NCI-H1048 (cell line): ENCODE data around the gene EEF2KMT.
A peak's percentile ranks its signal among the peaks of the same experiment; 100 is the strongest.
"Not testable (repeated sequence)": the region's sequence is repeated elsewhere in the genome, so short reads cannot be mapped to it uniquely, and the experiment has no call there.

Source experiments
- DNase-seq: peaks from one replicate; lab custom pipeline; 2025; lab: John Stamatoyannopoulos, UW

EEF2KMT gene

DNA sequence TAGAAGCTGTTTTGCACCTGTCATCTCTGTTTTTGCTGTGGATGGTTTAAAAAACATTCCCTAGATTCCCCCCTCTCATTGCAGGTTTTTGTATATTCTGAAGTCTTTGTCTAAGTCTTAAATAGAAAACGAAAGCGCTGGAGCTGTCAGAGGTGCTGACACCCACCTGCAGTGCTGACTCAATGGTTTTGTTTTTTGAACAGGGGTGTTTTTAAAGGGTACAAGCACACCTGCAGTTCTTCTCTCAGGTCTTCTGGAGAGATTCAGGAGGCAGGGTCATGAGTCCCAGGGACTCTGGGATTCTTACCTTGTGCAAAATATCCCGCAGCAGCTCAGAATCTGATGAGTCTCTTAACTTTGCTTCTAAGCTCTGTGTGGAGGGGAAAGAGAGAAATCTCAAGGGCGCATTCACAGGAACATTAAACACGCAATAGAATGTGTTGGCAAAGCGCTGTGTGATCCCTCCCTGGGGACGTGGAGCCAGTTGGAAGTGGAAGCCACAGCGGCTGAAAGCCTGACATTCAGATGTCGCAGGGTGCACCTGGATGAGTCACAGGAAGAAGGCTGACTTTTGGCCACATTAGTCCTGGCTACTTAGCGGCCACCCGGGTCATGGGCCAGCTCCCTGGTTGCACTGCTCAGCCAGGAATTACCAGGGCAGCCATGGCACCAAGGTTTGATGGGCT, 2.3 kb downstream of the EEF2KMT start:
- DNase-seq, result not testable (repeated sequence)

DNA sequence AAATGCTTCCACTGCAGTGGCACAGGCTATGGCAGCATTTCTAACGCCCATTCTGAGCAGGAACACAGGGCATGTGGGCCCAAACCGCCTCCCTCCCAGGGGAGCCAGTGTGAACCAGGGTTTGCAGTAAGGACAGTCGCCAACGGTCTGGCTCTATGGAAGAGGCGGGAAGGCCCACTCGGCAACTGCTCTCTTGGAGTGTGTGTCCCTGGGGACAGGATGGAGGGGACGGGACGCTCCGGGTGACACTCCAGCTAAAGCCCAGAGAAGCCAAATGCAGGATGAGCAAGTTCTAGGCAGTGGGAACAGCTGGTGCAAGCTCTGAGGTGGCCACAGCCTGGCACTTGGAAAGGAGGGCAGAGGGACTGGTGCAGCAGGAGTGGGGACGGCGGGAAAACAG, 3.8 kb downstream of the EEF2KMT start:
- DNase-seq, result not testable (repeated sequence)

GRCh38 chr16:5093081-5093480, 4.5 kb downstream of the EEF2KMT start:
- DNase-seq, result not testable (repeated sequence)

DNA sequence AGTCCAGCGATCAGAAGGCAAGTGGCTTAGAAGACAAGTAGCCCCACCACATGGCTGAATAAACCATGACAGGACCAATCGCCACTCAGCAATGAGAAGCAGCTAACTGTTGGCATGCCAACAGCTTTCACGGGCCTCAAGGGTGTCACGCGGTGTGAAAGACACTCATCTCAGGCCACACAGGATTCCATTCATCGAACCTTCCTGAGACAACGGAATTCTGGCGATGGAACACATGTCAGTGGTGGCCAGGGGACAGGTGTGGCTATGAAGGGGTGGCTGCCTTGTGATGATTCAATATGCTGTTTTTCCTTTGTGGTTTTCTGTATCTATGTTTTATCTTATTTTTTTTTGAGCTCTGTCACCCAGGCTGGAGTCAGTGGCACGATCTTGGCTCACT, 7.0 kb downstream of the EEF2KMT start:
- not testable (repeated sequence) for DNase-seq

GRCh38 chr16:5089911-5090555, 7.6 kb downstream of the EEF2KMT start:
- DNase-seq, result not testable (repeated sequence)

GRCh38 chr16:5088936-5089335, 8.7 kb downstream of the EEF2KMT start:
- DNase-seq, result not testable (repeated sequence)

DNA sequence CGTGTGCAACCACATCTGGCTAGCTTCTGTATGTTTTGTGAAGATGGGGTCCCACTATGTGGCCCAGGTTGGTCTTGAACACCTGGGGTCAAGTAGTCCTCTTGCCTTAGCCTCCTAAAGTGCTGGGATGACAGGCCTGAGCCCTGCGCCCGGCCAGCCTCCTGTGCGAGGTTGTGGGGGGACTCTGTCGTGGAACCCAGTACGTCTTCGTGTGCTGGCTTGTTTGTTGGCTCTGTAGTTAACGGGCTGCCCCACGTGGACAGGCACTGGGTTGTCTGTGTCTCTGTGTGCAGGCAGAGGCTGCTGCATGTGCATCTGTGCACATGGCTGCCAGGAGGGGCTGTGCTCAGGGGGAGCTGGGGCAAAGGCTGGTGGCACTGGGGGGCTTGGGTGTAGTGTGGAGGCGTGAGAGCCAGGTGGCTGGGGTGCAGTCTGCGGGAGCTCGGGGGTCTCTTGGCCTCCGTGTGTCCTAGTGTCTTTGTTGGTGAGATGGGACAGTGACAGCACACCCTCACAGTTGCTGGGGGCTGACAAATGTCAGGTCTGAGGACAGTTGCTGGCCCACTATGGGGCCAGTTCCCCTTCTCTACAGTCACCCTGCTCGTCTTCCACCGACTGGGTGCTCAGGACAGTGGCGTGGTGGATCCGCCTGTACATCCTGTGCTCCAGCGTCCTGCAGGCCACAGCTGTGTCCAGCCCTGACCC, 9.4 kb downstream of the EEF2KMT start:
- not testable (repeated sequence) for DNase-seq

GRCh38 chr16:5085716-5086115, 11.9 kb downstream of the EEF2KMT start:
- not testable (repeated sequence) for DNase-seq

- not testable (repeated sequence) for DNase-seq
These were observed 12.8 kb downstream of the EEF2KMT start for GRCh38 chr16:5084802-5085201.

DNA sequence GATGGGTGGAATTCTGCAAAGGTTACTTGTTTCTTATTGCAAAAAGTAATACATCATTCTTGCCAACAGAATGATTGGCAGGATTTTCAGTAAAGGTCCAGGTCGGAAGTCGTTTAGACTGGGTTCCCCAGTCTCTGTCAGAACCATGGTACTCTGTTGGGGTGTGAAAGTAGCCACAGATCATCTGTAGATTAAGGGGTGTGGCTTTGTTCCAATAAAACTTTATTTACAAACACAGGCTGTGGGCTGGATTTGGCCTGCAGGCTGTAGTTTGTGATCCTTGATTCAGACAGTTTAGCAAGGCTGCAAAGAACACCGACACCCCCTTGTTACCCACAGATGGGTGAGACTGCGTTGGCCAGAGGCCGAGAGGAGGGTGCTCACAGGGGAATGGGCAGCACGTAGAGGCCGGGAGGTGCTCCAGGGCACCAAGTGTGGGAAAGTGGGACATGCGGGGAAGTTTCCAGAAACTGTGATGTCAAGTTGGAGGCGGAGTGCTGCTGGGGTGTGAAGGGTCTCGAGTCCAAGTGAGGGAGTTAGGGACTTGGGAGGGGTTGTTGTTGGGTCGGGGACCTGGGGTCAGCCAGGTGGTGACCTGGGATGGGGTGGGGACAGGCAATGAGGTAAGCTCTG, 13.4 kb downstream of the EEF2KMT start:
- DNase-seq, result not testable (repeated sequence)

- not testable (repeated sequence) for DNase-seq
These were observed 13.9 kb downstream of the EEF2KMT start for GRCh38 chr16:5083646-5084045.

DNA sequence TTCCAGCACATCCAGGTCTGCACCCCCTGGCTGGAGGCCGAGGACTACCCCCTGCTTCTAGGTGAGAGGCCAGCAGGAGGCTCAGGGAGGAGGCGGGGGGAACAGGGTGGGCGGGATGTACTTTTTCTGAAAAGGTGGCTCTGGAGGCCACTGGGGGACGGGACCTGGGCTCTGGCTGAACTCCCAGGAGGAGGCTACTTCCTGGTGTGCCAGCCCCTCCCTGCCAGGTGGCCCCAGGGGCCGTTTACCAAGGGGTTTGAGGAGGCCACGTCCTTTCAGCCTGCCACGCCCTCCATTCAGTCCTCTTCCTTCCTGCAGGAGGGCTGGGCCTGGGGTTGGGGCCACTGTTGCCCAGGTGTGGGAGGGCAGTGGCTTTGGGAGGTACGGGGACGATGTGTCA, 16.6 kb downstream of the EEF2KMT start:
- not testable (repeated sequence) for DNase-seq

DNA sequence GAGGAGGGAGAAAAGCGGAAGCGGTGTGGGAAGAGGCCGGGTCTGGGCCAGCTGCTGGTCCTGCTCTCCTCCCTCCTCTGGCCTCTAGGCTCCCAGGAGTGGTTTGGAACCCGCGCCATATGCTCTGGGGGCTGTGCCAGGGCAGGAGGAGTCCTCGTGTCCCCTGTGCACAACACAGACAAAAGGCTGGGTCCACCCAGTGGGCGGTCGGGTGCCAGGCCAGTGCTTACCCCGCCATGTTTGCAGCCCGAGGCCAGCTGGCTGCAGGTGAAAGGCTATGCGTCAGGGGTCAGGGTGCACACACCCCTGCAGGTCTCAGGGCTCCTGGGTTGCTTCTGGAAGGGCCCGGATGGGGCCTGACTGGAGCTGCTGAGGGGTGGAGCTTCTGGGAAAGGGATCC, 17.1 kb downstream of the EEF2KMT start:
- not testable (repeated sequence) for DNase-seq

DNA sequence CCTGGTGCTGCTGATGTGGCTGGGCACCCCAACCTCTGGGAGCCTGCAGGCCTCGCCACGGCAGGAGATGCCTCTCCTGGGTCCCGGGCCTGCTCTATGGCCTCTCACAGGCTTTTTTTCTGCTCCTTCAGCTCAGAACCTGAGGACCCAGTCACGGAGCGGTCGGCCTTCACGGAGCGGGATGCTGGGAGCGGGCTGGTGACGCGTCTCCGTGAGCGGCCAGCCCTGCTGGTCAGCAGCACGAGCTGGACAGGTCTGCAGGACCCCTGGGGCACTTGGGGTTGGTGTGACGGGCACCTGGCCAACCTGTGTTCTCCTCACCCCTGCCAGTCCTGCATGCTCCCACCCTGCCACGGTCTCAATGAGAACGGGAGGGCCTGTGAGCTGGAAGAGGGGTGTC, 19.0 kb downstream of the EEF2KMT start:
- no peak for DNase-seq

GRCh38 chr16:5077304-5077703, 20.3 kb downstream of the EEF2KMT start:
- no peak for DNase-seq

DNA sequence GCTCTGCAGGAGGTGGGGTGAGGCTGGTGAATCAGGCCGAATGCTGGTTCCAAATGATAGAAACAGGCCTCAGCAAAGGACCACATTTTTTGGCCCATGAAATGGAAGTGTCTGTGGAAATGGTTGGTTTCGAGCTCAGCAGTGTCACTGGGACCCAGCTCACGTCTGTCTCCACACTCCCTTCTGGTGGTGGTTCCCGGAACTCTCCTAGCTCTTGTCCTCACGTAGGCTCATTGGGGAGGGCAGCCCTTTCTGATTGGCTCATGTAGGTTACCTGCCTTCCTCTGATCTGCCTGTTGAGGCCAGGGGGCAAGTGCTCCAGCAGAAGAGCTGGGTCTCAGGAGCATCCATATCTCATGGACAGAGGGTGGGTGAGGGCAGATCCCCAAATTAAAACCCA, 22.0 kb downstream of the EEF2KMT start:
- DNase-seq, result no peak

DNA sequence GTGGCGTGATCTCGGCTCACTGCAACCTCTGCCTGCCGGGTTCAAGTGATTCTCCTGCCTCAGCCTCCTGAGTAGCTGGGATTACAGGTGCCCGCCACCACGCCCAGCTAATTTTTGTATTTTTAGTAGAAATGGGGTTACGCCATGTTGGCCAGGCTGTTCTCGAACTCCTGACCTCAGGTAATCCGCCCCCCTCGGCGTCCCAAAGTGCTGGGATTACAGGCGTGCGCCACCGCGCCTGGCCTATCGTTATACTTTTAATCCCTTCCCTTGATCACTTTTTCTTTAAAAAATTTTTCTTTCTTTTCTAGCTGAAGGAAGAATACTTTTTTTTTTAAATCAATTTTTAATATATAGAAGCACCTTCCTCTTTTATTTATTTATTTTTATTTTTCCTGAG, 23.8 kb downstream of the EEF2KMT start:
- DNase-seq, result not testable (repeated sequence)

- no peak for DNase-seq
These were observed 24.3 kb downstream of the EEF2KMT start for GRCh38 chr16:5073279-5073629.

- no peak for DNase-seq
These were observed 25.0 kb downstream of the EEF2KMT start for GRCh38 chr16:5072334-5073278.

- peak; percentile 19 for DNase-seq
These were observed 25.8 kb downstream of the EEF2KMT start, which contains the start of gene ALG1 for GRCh38 chr16:5071681-5072333. Gene ALG1, plus strand, starts transcription at chr16:5071843. Its CDS starts 7 bp downstream, at chr16:5071850.

DNA sequence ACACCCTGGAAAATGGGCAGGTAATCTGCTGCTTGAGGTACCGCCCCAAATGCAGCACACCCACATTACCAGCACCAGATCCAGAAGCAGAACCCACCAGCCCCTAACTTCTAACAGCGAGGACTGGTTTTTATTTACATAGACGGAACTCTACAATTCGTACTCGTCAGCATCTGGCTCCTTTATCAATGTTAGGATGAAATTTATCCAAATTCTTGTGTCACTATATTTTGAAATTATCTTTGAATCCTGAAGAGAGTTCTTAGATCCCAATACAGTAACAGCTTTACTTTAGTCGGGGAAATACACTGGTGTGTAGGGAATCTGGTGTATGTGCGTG, 26.3 kb downstream of the EEF2KMT start:
- DNase-seq, result no peak
